ENCODE data around the gene SHMT1. TPM values are rescaled to one million over a fixed set of nuclear protein-coding genes. Genes with fewer than 3 reads are reported as not detected.

SHMT1 gene
- total and polyA plus RNA-seq, 2 of the 4 experiments (the other 2 are of a cell fraction): 7.5 to 8.1 TPM

DNA sequence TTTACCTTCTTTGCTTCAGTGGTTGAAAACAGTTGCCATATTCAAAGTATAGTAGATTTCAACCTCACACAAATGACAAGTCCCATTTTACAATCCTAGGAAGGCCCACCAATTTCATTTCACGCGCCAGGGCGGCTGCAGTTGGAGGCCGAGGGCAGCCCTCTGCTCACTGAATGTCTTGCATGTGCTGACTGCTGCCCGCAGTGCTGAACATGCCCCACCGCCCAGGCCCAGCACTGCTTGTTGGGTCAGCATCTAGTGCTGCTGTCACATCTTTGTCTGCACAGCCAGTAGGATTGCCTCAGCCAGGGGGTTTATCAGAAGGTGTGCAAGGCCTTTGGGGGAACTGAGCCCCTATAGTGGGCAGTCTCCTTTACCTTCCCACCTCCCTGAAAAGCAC lies 36.8 kb downstream of the SHMT1 start:
- BruUV-seq (replicated peaks): no TSS peak
- intact Hi-C loops (cut with micrococcal nuclease): no loop called here

More for the DNA sequence above, 36.8 kb downstream of the SHMT1 start:
- H3K4me3 ChIP-seq (ENCODE audit: insufficient read depth, low read depth, low read length): no peak overlapping the region
- ChIA-PET CTCF (no interaction called here), POLR2A (ENCODE audit: unreplicated experiment) (no interaction called here)
- no peak overlapping the region for H3K23ac ChIP-seq (ENCODE audit: low read depth, low read length)
- no peaks in the 10 kb centered on the region for H3K27me3 ChIP-seq (ENCODE audit: control insufficient read depth, insufficient read depth, low read length)
- H4K8ac ChIP-seq (ENCODE audit: low read depth in 2 of 2, low read length in 2 of 2): no peak overlapping the region
- peaks cover 18% of the 10 kb centered on the region for H4K20me1 ChIP-seq (ENCODE audit: insufficient read depth, low read length)
- no peak overlapping the region for H2AK5ac ChIP-seq (ENCODE audit: low read depth, low read length)
- no peak overlapping the region for H2BK20ac ChIP-seq (ENCODE audit: low read depth, low read length)
- H3K4me1 ChIP-seq (ENCODE audit: control insufficient read depth, insufficient read depth, low read length): no peaks in the 10 kb centered on the region
- H2BK15ac ChIP-seq (ENCODE audit: low read depth, low read length): no peak overlapping the region
- H3K4ac ChIP-seq (ENCODE audit: low read depth, low read length): no peak overlapping the region
- no peak for ATAC-seq (ENCODE audit: low read depth)
- no peak overlapping the region for H3K4me2 ChIP-seq (ENCODE audit: low read depth, low read length)
- DNase-seq: no peak
- H2AFZ ChIP-seq (replicated peaks; ENCODE audit: low read length, poor library complexity): no peak overlapping the region
- H4K5ac ChIP-seq (ENCODE audit: low read depth, low read length): no peak overlapping the region
- H3K56ac ChIP-seq (ENCODE audit: extremely low read depth, insufficient read depth, low read length): no peak overlapping the region
- TF ChIP-seq, protein P1, sequence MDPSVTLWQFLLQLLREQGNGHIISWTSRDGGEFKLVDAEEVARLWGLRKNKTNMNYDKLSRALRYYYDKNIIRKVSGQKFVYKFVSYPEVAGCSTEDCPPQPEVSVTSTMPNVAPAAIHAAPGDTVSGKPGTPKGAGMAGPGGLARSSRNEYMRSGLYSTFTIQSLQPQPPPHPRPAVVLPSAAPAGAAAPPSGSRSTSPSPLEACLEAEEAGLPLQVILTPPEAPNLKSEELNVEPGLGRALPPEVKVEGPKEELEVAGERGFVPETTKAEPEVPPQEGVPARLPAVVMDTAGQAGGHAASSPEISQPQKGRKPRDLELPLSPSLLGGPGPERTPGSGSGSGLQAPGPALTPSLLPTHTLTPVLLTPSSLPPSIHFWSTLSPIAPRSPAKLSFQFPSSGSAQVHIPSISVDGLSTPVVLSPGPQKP (IDR thresholded peaks at IDR 0.05; ENCODE audit: borderline replicate concordance, low read depth, low read length): no peak
- TF ChIP-seq RAD21 (IDR thresholded peaks at IDR 0.05; ENCODE audit: low read length): no peak
- H3K9ac ChIP-seq (ENCODE audit: low read depth, low read length): no peak overlapping the region
- 100% methylated on average over 4 of the region's 6 CpGs; no CpG with 5 or more reads in 1 of the 2 experiments for WGBS, 2 experiments (ENCODE audit: extremely low coverage in 2 of 2, insufficient read length in 1 of 2)
- no peak overlapping the region for H3K27ac ChIP-seq (ENCODE audit: insufficient read depth, low read length)
- dilution Hi-C loops (cut with HindIII; ENCODE audit: low sequenced_read_pairs, unreplicated experiment): no loop called here
- in situ Hi-C loops (cut with MboI; ENCODE audit: low sequenced_read_pairs): no loop called here
- no peaks in the 10 kb centered on the region for H3K9me3 ChIP-seq (ENCODE audit: control insufficient read depth, insufficient read depth, low read length)
- H3K18ac ChIP-seq (ENCODE audit: low read depth, low read length): no peak overlapping the region
- H3K79me1 ChIP-seq (ENCODE audit: low read depth in 1 of 2, low read length in 2 of 2): peaks cover 14 to 27% of the 10 kb centered on the region in 2 experiments
- H2AK9ac ChIP-seq (replicated peaks; ENCODE audit: low read depth, low read length, poor library complexity): no peak overlapping the region
- no peak overlapping the region for H3K14ac ChIP-seq (replicated peaks; ENCODE audit: low read depth, low read length)
- no peaks in the 10 kb centered on the region; the same call in 1 of the 2 replicates for H3K9me1 ChIP-seq (ENCODE audit: insufficient read depth, low read length)
- H3K36me3 ChIP-seq (ENCODE audit: control insufficient read depth, insufficient read depth, low read length): peaks cover 41% of the 10 kb centered on the region
- no peak overlapping the region for H2BK5ac ChIP-seq (ENCODE audit: low read depth, low read length, poor library complexity, severe bottlenecking)
- no peak overlapping the region for H4K91ac ChIP-seq (ENCODE audit: insufficient read depth, low read depth, low read length)
- no peak overlapping the region for H2BK120ac ChIP-seq (ENCODE audit: low read depth, low read length)

All from IMR-90 (cell line).